ENCODE measurements around the gene DLGAP3. TPM values are rescaled to one million over a fixed set of nuclear protein-coding genes. Genes with fewer than 3 reads are reported as not detected.
"Not testable (repeated sequence)": the region's sequence is repeated elsewhere in the genome, so short reads cannot be mapped to it uniquely, and the experiment has no call there.

DLGAP3 gene
- total RNA-seq, 4 donors from 2014 or later = 0.06 to 0.83 (median 0.40) TPM

DNA sequence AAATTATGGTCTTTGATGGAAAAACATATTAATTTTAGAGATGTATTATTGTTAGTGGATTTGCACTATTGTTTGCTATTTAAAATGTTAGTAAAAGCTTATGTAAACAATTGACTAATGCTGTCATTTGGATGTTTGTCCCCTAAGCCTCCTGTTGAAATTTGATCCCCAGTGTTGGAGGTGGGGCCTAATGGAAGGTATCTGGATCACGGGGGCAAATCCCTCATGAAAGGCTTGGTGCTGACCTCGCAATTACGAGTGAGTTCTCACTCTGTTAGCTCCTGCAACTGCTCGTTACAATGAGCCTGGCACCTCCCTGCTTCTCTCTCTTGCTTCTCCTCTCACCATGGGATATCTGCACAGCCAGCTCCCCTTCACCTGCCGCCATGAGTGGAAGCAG lies 41.4 kb upstream of the DLGAP3 start:
- TF ChIP-seq EP300 (IDR thresholded peaks at IDR 0.05) (no peak), POLR2AphosphoS5 (IDR thresholded peaks at IDR 0.05) (no peak), POLR2A (IDR thresholded peaks at IDR 0.05; ENCODE audit: low read depth) (no peak)
- TF ChIP-seq, protein P1, sequence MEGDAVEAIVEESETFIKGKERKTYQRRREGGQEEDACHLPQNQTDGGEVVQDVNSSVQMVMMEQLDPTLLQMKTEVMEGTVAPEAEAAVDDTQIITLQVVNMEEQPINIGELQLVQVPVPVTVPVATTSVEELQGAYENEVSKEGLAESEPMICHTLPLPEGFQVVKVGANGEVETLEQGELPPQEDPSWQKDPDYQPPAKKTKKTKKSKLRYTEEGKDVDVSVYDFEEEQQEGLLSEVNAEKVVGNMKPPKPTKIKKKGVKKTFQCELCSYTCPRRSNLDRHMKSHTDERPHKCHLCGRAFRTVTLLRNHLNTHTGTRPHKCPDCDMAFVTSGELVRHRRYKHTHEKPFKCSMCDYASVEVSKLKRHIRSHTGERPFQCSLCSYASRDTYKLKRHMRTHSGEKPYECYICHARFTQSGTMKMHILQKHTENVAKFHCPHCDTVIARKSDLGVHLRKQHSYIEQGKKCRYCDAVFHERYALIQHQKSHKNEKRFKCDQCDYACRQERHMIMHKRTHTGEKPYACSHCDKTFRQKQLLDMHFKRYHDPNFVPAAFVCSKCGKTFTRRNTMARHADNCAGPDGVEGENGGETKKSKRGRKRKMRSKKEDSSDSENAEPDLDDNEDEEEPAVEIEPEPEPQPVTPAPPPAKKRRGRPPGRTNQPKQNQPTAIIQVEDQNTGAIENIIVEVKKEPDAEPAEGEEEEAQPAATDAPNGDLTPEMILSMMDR (IDR thresholded peaks at IDR 0.05) = no peak
- WGBS = 36% methylated on average over 5 of the region's 5 CpGs
- no peak overlapping the region for H3K4me3 ChIP-seq
- no peaks in the 10 kb centered on the region for H3K4me1 ChIP-seq
- H3K27me3 ChIP-seq = peaks cover 0 to 16% (median 0%) of the 10 kb centered on the region in 4 donors
- no peak for DNase-seq (ENCODE audit: extremely low spot score)
- intact Hi-C loops (cut with DNase I) = no loop called here
- H3K27ac ChIP-seq (replicated peaks in 1 of 4) = no peak overlapping the region
- no peaks in the 10 kb centered on the region for H3K36me3 ChIP-seq
- no peaks in the 10 kb centered on the region for H3K9me3 ChIP-seq

DNA sequence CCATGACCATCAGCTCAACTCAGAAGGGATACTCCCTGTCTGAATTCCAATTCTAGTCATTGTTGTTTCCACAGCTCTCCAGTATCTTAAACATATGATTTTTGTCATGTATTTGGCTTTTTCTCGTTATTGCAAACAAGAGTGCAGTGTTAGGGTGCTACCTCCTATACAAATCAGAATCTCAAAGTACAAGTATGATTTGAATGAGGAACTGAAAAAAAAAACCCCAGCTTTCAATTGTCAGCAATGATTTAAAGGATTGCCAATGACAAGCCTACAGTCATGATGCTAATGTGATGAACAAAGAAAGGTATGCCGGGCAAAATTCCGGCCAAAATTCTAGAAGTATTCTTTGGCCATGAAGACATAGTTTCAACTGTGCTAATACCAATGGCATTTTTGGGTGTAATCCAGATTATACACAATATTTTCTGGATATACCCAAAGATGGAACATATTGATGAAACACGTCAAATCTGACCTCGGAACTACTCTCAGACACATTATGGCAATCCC lies 40.8 kb upstream of the DLGAP3 start:
- H3K36me3 ChIP-seq = no peaks in the 10 kb centered on the region
- no peaks in the 10 kb centered on the region for H3K4me1 ChIP-seq
- H3K27ac ChIP-seq (replicated peaks in 1 of 4) = no peak overlapping the region
- intact Hi-C loops (cut with DNase I) = no loop called here
- H3K4me3 ChIP-seq = no peak overlapping the region
- no peak for DNase-seq (ENCODE audit: extremely low spot score)
- TF ChIP-seq POLR2AphosphoS5 (IDR thresholded peaks at IDR 0.05) (no peak), POLR2A (IDR thresholded peaks at IDR 0.05; ENCODE audit: low read depth) (no peak), EP300 (IDR thresholded peaks at IDR 0.05) (no peak)
- TF ChIP-seq, protein P1 (IDR thresholded peaks at IDR 0.05) = no peak
- 89% methylated on average over 5 of the region's 5 CpGs for whole genome bisulfite sequencing
- H3K27me3 ChIP-seq = peaks cover 0 to 16% (median 0%) of the 10 kb centered on the region in 4 donors
- no peaks in the 10 kb centered on the region for H3K9me3 ChIP-seq

GRCh38 chr1:34968297-34968696 lies 38.8 kb upstream of the DLGAP3 start:
- DNase-seq (ENCODE audit: extremely low spot score); H3K4me1 ChIP-seq; intact Hi-C loops (cut with DNase I); H3K36me3 ChIP-seq; H3K27ac ChIP-seq (replicated peaks in 1 of 4); H3K9me3 ChIP-seq; H3K4me3 ChIP-seq: not testable (repeated sequence)
- 86% methylated on average over 3 of the region's 3 CpGs for WGBS
- H3K27me3 ChIP-seq = peaks cover 0 to 16% (median 0%) of the 10 kb centered on the region in 4 donors

GRCh38 chr1:34967672-34968071 lies 38.2 kb upstream of the DLGAP3 start:
- peaks cover 0 to 15% (median 0%) of the 10 kb centered on the region in 4 donors for H3K27me3 ChIP-seq
- intact Hi-C loops (cut with DNase I); H3K4me3 ChIP-seq; H3K27ac ChIP-seq (replicated peaks in 1 of 4); H3K36me3 ChIP-seq; H3K4me1 ChIP-seq; H3K9me3 ChIP-seq; DNase-seq (ENCODE audit: extremely low spot score): not testable (repeated sequence)
- WGBS = no CpG with 5 or more reads among the region's 36 CpGs

DNA sequence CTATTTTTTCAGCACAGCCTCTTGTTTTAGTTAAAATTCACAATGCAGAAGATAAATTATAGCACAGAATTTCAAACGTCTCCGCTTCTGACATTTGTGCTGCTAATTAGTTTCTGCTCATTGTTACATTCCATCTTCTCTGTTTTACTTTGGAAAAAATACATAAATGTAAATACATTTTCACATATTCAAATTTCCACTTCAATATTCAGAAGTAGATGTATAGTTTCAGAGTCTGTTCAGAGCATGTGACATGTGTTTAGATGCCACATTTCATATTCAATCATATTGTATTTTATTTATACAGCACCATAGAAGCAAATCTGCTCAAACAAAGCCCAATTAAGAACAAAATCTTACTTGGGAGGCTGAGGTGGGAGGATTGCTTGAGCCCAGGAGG lies 36.1 kb upstream of the DLGAP3 start:
- no peak for DNase-seq (ENCODE audit: extremely low spot score)
- no peaks in the 10 kb centered on the region for H3K4me1 ChIP-seq
- no peak overlapping the region for H3K27ac ChIP-seq (replicated peaks in 1 of 4)
- TF ChIP-seq, protein P1 (IDR thresholded peaks at IDR 0.05) = no peak
- TF ChIP-seq POLR2AphosphoS5 (IDR thresholded peaks at IDR 0.05) = no peak
- peaks cover 0 to 5% (median 0%) of the 10 kb centered on the region in 4 donors for H3K27me3 ChIP-seq
- no peak overlapping the region for H3K4me3 ChIP-seq
- WGBS = 80% methylated on average over 2 of the region's 2 CpGs
- no peaks in the 10 kb centered on the region for H3K36me3 ChIP-seq
- intact Hi-C loops (cut with DNase I) = no loop called here
- no peaks in the 10 kb centered on the region for H3K9me3 ChIP-seq

DNA sequence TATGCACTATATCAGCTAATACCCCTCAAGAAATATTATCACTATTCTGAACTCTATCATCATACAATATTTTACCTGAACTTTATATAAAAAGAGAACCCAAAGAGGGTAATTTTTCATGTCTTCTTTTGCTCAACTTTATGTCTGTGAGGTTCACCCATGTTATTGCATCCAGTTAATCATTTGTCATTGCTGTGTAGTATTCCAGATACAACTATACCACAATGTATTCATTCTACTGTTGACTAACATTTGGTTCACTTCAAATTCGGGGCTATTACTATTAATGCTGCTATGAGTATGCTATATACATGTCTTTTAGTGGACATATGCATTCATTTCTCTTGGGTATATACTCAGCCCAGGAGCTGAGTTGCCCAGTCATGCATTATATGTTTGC lies 21.0 kb upstream of the DLGAP3 start:
- no peaks in the 10 kb centered on the region for H3K9me3 ChIP-seq
- no peak overlapping the region for H3K4me3 ChIP-seq
- no peaks in the 10 kb centered on the region for H3K36me3 ChIP-seq
- intact Hi-C loops (cut with DNase I) = no loop called here
- no peaks in the 10 kb centered on the region for H3K27me3 ChIP-seq
- H3K4me1 ChIP-seq = no peaks in the 10 kb centered on the region
- WGBS = 40% methylated on average over 1 of the region's 1 CpG
- TF ChIP-seq POLR2AphosphoS5 (IDR thresholded peaks at IDR 0.05) (no peak), POLR2A (IDR thresholded peaks at IDR 0.05; ENCODE audit: low read depth) (no peak), EP300 (IDR thresholded peaks at IDR 0.05) (no peak)
- TF ChIP-seq, protein P1 (IDR thresholded peaks at IDR 0.05) = no peak
- H3K27ac ChIP-seq (replicated peaks in 1 of 4) = no peak overlapping the region
- DNase-seq (ENCODE audit: extremely low spot score) = no peak

- H3K9me3 ChIP-seq; H3K4me1 ChIP-seq; intact Hi-C loops (cut with DNase I); H3K36me3 ChIP-seq; DNase-seq (ENCODE audit: extremely low spot score); H3K4me3 ChIP-seq; H3K27ac ChIP-seq (replicated peaks in 1 of 4); H3K27me3 ChIP-seq: not testable (repeated sequence)
- WGBS = 89% methylated on average over 10 of the region's 10 CpGs
Measured at GRCh38 chr1:34948739-34949138, 19.3 kb upstream of the DLGAP3 start.

DNA sequence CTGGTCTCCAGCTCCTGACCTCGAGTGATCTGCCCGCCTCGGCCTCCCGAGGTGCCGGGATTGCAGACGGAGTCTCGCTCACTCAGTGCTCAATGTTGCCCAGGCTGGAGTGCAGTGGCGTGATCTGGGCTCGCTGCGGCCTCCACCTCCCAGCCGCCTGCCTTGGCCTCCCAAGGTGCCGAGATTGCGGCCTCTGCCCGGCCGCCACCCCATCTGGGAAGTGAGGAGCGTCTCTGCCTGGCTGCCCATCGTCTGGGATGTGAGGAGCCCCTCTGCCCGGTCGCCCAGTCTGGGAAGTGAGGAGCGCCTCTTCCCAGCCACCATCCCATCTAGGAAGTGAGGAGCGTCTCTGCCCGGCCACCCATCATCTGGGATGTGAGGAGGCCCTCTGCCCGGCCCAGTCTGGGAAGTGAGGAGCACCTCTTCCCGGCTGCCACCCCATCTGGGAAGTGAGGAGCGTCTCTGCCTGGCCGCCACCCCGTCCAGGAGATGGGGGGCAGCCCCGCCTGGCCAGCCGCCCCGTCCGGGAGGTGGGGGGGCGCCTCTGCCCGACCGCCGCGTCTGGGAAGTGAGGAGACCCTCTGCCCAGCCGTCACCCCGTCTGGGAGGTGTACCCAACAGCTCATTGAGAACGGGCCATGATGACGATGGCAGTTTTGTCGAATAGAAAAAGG lies 18.3 kb upstream of the DLGAP3 start:
- H3K27ac ChIP-seq (replicated peaks in 1 of 4); intact Hi-C loops (cut with DNase I); H3K27me3 ChIP-seq; H3K36me3 ChIP-seq; H3K4me3 ChIP-seq; H3K9me3 ChIP-seq; DNase-seq (ENCODE audit: extremely low spot score); H3K4me1 ChIP-seq: not testable (repeated sequence)
- WGBS = 91% methylated on average over 23 of the region's 41 CpGs

Data from esophagus muscularis mucosa (tissue), 4 donors.